Measurements from ENCODE around the gene SULF2. TPM values are rescaled to one million over a fixed set of nuclear protein-coding genes. Genes with fewer than 3 reads are reported as not detected.

The SULF2 gene
- total RNA-seq, 1 donor from 2014 or later, result 97.8 TPM

- no peak for TF ChIP-seq CTCF (IDR thresholded peaks at IDR 0.05; ENCODE audit: partially characterized antibody, unreplicated experiment)
- Mint-ChIP-seq H3K4me3 (ENCODE audit: unreplicated experiment) (peak overlapping the region; percentile 93), H3K9me3 (ENCODE audit: unreplicated experiment) (peaks cover 23% of the 10 kb centered on the region), H3K27ac (ENCODE audit: unreplicated experiment) (no peak overlapping the region), H3K4me1 (ENCODE audit: low read depth, unreplicated experiment) (peaks cover 39% of the 10 kb centered on the region), H3K27me3 (ENCODE audit: unreplicated experiment) (peaks cover 21% of the 10 kb centered on the region), H3K36me3 (ENCODE audit: unreplicated experiment) (peaks cover 5% of the 10 kb centered on the region)
- DNase-seq, result no peak
These were observed 2.2 kb downstream of the SULF2 start for GRCh38 chr20:47782920-47783552.

GRCh38 chr20:47782076-47782475 lies 3.2 kb downstream of the SULF2 start:
- peaks cover 23% of the 10 kb centered on the region for H3K9me3 Mint-ChIP-seq (ENCODE audit: unreplicated experiment)
- no peak for TF ChIP-seq CTCF (IDR thresholded peaks at IDR 0.05; ENCODE audit: partially characterized antibody, unreplicated experiment)
- peaks cover 19% of the 10 kb centered on the region for H3K27me3 Mint-ChIP-seq (ENCODE audit: unreplicated experiment)
- peaks cover 5% of the 10 kb centered on the region for H3K36me3 Mint-ChIP-seq (ENCODE audit: unreplicated experiment)
- H3K4me1 Mint-ChIP-seq (ENCODE audit: low read depth, unreplicated experiment), result peaks cover 39% of the 10 kb centered on the region
- H3K4me3 Mint-ChIP-seq (ENCODE audit: unreplicated experiment), result no peak overlapping the region
- DNase-seq, result no peak
- no peak overlapping the region for H3K27ac Mint-ChIP-seq (ENCODE audit: unreplicated experiment)

- peaks cover 36% of the 10 kb centered on the region for H3K4me1 Mint-ChIP-seq (ENCODE audit: low read depth, unreplicated experiment)
- H3K27ac Mint-ChIP-seq (ENCODE audit: unreplicated experiment), result no peak overlapping the region
- peaks cover 19% of the 10 kb centered on the region for H3K27me3 Mint-ChIP-seq (ENCODE audit: unreplicated experiment)
- no peak overlapping the region for H3K4me3 Mint-ChIP-seq (ENCODE audit: unreplicated experiment)
- H3K36me3 Mint-ChIP-seq (ENCODE audit: unreplicated experiment), result peaks cover 5% of the 10 kb centered on the region
- no peak for DNase-seq
- peaks cover 19% of the 10 kb centered on the region for H3K9me3 Mint-ChIP-seq (ENCODE audit: unreplicated experiment)
- TF ChIP-seq CTCF (IDR thresholded peaks at IDR 0.05; ENCODE audit: partially characterized antibody, unreplicated experiment), result no peak
These were observed 3.6 kb downstream of the SULF2 start for GRCh38 chr20:47781632-47782031.

GRCh38 chr20:47780720-47781389 lies 4.4 kb downstream of the SULF2 start:
- Mint-ChIP-seq H3K27me3 (ENCODE audit: unreplicated experiment) (peaks cover 14% of the 10 kb centered on the region), H3K9me3 (ENCODE audit: unreplicated experiment) (peaks cover 11% of the 10 kb centered on the region), H3K4me3 (ENCODE audit: unreplicated experiment) (no peak overlapping the region), H3K4me1 (ENCODE audit: low read depth, unreplicated experiment) (peaks cover 34% of the 10 kb centered on the region), H3K36me3 (ENCODE audit: unreplicated experiment) (peaks cover 5% of the 10 kb centered on the region), H3K27ac (ENCODE audit: unreplicated experiment) (peak overlapping the region; percentile 17)
- DNase-seq, result peak; percentile 42
- peak; percentile 59 for TF ChIP-seq CTCF (IDR thresholded peaks at IDR 0.05; ENCODE audit: partially characterized antibody, unreplicated experiment)
